Myometrial cell (primary cell): Measurements from ENCODE around the gene LTF. TPM values are rescaled to one million over a fixed set of nuclear protein-coding genes. Genes with fewer than 3 reads are reported as not detected.

Experiments
- total RNA-seq: library from RNA; depleted of rRNA; stranded (reverse); fragments of >200 nt; gene quantifications from 2 replicates; pipeline ENCODE4 v1.2.3, GENCODE V29; 2015

Gene LTF
- not detected in 2 replicates for total RNA-seq

GRCh38 chr3:46464326-46465195 lies at the start of gene LTF:
LTF (minus strand) TSS chr3:46464905; CDS start chr3:46464867, 38 bp downstream.

GRCh38 chr3:46497556-46498265 lies 33.0 kb upstream of the LTF start, which contains the start of gene RTP3:
RTP3 (plus strand) TSS chr3:46497976; CDS start chr3:46498063, 87 bp downstream.

GRCh38 chr3:46406788-46407611 lies 57.7 kb downstream of the LTF start, which contains the start of the genes CCR5AS and CCRL2:
CCR5AS (minus strand) TSS chr3:46407066.
CCRL2 (plus strand) TSS chr3:46407259; CDS start chr3:46408080, 821 bp downstream.

Other genes starting within 250 kb of the LTF start
- not detected in 2 replicates for gene CCR3, start 222.4 kb downstream of the LTF start, total RNA-seq
- not detected in 2 replicates for gene CCR2, start 110.8 kb downstream of the LTF start, total RNA-seq
- not detected in 2 replicates for gene CCR5, start 94.0 kb downstream of the LTF start, total RNA-seq
- 5.0 and 6.6 TPM in 2 replicates for gene CCRL2, start 57.6 kb downstream of the LTF start, total RNA-seq
- not detected in 2 replicates for gene RTP3, start 33.1 kb upstream of the LTF start, total RNA-seq
- gene LRRC2, start 101.4 kb upstream of the LTF start, total RNA-seq, result 0.18 TPM in 1 of 2 replicates, not detected in the other
- gene FAM240A, start 147.6 kb upstream of the LTF start, total RNA-seq, result not detected in 2 replicates
- gene ALS2CL, start 228.8 kb upstream of the LTF start, total RNA-seq, result 1.8 and 2.3 TPM in 2 replicates
- gene TMIE, start 236.5 kb upstream of the LTF start, total RNA-seq, result not detected in 2 replicates